ENCODE results near the gene ALDH8A1.

Gene ALDH8A1

DNA sequence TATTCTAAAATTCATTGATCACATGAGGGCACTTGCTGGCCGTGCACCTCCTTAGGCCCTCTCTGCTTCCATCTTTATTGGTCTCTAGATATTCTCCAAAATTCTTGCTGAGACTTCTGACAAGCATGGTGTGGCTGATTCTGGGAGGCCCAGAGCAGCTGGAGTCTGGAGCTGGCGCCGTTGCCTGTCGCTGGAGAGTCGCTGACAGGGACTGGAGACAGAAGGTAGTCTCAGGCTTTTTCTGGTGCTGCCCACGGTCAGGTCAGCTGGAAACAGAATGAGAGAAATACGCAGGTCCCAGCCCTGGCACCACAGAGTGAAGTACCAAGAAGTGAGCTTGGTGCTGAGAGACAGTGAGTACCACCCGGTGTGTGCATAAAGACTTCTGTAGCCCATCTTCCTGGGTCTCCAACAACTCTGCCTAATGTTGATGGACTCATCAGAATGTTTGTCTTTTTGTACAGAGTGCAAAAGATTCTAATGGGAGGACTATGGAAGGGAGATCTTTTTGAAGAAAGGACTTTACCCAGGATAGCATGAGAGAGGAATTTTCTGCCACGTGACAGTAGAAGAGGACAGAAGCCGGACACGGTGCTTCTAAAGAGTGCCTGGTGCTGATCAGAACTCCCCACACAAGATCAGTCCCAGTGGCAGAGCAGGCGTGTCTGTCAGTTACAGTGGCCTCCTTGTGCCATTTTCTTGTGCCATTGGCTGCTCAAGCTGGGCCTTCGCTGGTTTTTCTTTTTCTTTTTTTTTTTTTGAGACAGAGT lies 1.8 kb upstream of the ALDH8A1 start:
- DNase-seq: no peak

DNA sequence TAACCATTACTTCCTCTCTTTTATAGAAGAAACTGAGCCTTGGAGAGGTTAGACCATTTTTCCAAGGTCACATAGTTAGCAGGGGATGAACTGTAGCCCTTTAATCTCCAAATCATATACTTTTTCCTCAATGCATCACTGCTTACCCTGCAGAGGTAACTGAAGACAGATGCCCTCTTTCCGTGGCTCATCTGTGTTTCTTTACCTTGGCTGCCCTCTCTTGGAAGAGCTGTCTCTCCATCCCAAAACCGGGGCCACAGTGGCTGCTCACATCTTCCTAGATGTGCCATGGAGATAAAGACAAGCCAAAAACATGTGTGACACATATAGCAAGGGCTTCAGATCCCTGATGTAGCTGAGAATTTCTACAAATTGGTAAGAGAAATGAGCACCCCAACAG lies 581 bp upstream of the ALDH8A1 start:
- no peak for DNase-seq

DNA sequence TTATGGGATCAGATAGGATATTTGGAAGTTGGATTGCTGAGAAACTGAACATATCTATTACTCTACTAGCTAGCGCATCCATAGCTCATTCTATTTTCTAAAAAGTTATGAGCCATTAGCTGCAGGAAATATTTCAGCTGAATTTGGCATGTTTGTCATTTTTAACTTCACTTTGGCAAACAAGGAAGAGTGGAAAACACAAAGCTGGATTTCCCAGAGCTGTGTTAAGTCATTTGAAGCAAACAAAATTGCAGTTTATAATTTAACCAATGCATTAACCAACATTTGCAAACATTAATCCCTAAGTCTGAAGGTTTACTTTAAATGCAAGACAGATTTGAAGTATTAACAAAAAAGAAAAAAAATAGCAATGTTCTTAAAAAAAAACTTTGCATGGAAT lies 1.2 kb downstream of the ALDH8A1 start:
- DNase-seq: no peak

DNA sequence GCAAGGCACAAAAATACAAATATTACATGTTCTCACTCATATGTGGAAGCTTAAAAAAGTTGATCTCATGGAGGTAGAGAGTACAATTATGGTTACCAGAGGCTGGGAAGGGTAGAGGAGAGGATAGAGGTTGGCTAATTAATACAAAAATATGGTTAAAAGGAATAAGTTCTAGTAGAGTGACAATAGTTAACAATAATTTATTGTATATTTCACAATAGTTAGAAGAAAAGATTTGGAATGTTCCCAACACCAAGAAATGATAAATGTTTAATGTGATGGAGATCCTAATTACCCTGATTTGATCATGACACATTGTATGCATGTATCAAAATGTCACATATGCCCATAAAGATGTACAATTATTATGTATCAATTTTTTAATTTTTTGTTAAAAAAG lies 1.8 kb downstream of the ALDH8A1 start:
- no peak for DNase-seq

DNA sequence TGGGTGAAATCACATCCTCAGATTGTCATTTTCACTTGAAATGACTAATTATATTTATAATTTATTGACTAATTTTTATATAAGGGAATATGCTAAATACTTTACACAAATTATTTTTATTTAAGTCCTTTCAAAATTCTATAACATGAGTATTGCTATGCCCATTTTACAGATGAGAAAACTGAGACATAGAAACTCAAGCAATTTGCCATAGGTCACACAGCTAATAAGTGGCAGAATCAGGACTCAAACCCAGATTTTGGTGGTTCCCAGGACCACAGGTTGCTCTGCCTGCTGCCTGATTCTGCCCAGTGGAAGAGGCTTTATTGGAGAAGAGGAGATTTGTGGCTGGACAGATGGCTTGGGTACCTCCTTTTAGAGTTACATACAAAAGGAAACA lies 4.9 kb downstream of the ALDH8A1 start:
- DNase-seq: no peak

DNA sequence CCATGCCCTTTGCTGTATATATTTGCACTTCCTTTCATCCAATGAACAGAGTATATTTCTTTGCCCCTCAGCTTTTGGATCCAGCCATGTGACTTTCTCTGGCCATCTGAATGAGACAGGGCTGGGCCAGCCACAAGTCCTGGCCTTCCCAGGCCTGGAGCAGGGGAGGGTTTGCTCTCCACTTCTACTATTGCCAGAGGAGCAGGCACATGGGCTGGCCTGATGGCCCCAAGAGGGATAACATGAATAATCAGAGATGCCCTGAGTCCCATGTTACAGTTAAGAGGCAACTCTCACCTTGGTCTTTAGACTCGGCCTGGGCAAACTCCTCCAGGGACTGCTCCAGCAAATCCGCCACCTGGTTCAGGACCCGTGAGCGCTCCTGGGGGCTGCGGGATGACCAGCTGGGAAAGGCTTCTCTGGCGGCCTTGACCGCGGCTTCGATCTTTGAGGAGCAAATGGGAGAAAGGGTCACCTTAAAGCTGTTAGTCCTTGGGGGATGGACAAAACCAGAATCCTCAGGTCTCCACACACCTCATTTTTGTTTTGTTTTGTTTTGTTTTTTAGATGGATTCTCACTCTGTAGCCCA lies 6.3 kb downstream of the ALDH8A1 start:
- DNase-seq: no peak

DNA sequence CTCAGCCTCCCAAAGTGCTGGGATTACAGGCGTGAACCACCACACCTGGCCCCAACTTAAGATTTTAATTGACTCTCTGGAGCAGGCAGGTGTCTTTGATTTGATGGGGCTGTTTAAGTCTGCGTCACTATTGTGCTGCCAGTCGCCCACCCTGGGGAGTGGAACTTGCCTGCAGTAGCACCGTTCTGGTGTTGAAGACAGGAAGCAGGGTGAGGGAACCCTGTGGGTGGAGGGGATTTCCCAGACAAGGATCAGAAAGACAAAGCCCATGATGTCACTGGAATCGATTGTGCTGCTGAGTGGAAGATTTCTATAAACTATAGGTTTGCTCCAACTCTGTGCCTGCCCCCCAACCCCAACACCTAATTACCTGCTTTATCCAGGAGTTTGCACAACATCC lies 11.0 kb downstream of the ALDH8A1 start:
- DNase-seq: no peak

DNA sequence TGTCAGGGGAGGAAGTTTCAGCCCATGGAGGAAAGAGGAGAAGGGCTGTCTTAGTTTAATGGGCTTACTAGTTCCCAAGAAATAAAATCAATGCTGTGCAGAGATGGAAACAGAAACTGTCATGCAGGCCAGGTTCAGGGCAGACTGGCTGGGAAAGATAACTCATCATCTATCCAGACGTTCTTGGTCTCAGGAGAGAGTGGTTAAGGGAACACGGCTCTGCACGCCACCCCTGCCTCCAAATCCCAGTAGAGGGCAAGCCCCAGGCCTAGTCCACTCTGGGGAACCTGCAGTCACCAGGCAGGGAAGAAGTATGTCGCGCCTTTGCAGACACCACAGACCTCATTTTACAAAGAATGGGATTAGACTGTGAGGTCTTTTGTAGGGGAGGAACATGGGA lies 12.5 kb downstream of the ALDH8A1 start:
- DNase-seq: no peak

DNA sequence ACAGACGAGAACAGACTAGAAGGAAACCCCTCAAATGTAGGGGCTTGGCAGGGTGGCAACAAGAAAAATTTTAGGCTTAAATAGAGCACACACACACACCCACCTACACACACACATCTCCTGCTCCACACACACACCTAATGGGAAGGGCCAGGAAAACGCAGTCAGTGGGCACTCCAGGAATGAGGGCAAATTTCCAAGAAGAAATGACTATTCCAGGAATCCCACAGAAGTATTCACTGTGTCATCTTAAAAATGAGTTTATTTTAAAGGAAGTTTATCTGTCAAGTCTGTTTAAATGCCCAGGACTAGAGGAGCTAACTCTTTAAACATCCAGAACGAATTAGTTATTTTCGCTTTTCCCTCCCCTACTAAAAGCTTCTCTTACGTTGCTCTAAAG lies 13.0 kb downstream of the ALDH8A1 start:
- DNase-seq: no peak

DNA sequence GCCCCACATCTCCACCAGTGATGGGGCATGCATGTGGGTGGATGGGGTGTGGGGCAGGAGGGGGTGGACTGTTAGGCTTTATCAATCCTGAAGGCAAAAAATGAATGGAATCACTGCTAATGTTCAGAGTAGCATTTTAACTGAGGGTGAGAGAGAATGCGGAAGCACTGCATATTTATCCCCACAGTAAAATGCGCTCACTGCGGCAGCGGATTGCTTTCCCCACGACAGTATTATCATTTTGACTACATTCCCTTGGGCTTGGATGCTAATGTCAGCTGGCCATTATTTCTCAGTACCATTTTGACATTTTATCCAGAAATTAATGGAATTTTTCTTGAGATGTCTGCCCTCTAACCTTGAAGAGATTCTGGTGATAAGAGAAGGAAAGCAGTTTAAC lies 13.4 kb downstream of the ALDH8A1 start:
- DNase-seq: no peak

DNA sequence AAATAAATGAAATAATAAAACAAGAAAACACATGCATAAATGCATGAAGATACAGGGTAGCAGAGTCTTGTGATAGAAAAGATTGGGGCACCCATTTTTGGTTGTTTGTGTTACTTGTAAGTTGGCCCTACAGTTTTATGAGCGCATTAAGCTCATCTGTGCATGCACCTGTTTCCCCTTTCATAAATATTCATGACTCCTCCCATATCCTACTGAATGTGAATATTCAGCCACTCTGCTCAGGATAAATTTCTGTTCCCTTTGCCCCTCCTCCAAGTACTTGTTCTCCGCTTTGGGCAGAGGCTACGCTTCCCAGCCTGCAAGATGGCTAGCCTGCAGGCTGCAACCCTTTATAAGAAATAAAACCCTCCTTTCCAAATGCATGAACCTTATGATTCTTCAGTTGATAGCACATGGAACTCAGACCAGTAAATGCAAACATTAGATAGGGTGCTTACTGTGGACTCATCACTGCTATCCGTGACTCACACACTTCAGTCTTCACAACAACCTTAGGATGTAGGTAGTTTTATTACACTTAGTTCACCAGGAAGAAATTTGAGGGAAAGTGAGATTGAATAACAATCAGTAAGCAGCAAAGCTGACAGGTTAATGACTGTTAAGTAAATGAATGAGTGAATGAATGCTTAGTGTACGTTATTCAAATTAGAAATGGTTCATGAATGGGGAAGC lies 15.0 kb downstream of the ALDH8A1 start:
- no peak for DNase-seq

DNA sequence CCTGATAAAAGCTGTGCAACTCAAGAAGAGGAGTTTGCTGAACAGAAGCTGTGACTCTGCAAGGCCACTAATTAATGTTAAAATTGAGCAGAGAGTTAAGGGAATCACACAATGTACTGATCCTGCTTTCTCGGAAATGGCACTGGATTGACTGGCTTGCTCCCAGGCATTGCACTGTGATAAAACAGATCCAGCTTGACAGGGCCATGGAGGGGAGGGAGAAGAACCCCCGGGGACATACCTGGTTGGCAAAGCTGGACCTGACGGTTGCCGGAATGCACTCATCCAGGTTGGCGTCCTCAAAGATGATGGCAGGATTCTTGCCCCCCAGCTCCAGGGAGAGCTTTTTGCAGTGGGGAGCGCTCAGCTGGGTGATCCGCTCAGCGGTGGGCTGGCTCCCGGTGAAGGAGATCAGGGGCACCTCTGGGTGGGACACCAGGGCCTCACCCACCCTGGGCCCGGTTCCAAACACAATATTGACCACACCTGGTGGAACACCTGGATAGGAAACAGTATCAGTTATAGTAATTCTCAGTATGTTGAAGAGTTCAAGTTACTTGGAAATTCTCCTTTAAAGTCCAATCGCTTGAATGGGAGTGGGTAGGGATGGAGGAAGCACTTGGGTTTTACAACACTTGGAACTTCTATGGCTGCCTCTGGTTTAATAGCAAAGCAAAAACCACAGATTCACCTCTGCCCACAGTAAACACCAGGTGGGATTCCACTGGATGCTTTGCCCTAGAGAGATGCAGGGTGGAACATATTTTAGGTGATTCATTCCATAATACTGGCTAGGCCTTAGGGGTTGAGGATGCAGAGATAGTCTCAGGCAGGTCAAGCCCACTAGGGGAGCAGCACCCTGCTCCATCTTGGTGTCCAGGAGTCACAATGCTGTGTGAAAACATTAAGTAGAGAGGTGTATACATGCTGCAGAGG lies 17.1 kb downstream of the ALDH8A1 start:
- no peak for DNase-seq

DNA sequence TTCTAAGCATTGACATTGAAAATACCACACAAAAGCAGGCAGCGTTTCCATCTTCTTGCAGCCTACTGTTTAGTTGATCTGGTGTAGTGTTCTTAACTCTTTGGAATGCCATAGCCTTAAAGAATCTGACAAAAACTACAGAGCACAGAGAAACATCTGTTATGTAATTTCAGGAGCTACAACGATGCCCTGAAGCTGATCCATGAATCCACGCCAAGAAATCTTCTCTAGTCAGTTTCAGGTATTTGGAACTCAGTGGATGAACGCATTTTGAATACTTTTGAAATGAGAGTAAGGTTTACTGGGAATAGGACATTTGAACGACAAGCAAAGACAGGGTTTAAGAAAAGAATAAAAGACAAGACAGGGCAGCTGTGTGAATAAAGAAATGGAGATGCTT lies 17.8 kb downstream of the ALDH8A1 start:
- DNase-seq: no peak

DNA sequence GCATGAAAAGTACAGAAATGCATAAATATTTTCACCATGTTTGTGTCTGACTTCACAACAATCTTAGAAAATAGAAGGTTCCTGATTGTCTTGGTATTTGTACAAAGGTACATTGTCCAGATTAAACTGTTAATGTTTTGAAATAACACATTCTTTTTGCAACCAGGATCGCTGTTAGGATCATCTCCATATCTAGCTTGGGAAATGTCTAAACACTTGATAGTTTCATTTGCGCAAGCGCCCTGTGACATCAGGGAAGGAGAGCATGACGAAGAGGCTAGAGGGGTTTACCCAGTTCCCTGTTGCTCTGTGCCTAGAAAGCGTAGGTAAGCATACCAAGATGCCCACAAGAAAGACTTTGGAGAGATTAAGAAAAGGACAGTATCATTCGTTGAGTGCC lies 19.4 kb downstream of the ALDH8A1 start:
- no peak for DNase-seq

DNA sequence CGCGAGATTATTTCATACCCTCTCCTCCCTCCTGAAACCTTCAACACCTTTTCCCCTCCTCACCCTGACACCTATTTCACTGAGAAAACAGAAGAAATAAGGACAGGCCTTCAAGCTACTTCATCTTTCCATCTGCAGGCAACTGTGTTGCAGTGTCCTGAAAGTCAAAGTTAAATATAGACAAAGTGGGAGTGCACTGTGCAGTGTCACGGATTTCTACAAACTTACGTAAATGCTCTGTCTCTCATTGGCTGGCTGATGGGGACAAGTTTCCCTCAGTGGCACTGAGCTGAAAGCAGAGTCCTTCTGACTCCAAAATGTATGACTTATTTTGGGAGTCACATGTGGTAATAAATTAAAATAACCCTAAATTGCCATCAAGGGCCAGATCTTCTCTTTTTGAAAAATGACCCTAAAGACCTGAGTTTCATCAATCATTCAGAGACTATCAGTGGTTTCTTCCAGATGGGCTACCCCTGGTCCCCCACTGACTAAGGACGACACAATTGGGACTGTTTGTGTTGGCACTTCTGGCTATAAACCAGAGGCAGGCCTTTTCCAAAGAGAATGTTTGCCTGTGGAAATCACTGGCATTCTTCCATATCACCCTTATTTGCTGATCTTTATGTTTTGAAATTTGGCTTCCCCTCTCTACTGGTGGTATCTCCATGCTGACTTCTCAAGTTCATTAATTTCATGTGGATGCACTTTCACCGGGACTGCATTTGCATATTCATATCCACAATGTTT lies 21.6 kb downstream of the ALDH8A1 start:
- no peak for DNase-seq

DNA sequence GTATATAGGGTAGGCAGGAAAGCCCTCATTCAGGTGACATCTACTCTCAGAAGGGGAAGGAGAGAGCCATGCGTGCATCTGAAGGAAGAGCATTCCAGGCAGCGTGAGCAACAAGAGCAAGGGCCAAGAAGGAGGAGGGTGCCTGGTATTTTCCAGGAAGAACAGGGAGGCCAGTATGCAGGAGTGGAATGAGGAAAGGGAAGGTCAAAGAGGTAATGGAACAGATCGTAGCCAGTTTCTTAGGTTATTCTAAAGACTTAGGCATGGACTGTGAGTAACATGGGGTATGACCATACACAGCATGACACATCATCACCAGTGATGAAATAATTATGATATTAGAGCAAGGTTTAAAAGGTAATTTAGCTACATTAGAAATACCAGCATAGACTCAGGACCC lies 24.1 kb downstream of the ALDH8A1 start:
- DNase-seq: no peak

DNA sequence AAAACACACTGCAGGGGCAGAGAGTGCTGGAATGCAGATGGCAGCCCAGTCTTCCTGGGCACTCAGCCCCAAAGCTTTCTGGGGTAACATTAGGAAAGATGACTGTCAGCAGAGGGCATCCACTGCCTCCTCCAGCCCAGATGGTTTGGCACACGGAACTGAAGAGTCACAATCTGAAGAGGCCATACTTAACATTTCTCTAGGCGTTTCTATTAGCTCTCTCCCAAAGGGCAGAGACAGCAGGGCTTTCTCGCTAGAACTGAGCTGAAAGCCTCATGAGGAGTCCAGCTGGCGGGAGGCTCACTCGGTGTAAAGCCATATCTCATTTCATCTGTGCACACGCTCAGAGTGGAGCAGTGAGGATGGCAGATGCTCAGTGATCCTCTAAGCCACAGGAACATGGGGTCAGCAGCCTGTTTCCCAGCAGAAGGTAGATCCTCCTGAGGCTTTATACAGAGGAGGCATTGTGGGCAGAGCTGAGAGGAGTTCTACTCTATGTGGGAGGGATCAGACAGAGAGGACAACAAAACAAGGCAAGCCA lies 28.1 kb downstream of the ALDH8A1 start:
- DNase-seq: no peak

DNA sequence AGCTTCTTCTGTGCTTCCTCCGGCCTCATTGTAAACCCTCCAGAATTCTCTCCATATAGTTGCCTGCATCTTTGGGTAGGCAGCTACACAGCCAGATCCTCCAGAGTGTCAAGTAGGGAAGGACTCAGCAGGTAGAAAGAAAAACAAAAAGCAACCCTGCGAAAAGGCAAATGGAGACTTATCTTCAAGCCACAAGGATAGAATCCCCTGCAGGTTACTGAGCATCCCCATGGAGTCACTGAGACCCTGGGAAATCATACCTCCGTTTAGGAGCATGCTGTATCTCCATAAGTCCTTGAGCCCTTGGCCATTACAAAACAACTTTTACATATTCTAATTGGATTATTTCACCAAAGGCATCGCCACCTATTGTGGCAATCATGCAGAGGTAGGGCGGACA lies 28.6 kb downstream of the ALDH8A1 start:
- DNase-seq: no peak

DNA sequence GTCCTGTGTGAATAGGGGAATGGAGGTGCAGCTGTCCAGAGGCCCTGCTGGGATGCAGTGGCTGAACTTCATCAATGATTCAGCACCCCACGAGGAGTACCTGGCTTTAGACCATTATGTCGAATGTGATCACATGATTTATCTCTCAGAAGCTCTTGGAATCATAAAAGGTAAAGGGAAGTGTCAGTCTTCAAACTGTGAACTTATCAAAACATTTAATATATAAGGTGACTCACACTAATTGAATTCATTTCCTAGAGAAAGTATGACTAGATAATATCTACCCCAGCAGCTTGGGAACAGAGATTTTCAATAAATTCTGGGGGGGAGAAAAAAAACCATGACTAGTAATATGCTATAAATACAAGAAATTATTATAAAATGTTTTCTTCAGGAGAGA lies 29.5 kb downstream of the ALDH8A1 start:
- no peak for DNase-seq

DNA sequence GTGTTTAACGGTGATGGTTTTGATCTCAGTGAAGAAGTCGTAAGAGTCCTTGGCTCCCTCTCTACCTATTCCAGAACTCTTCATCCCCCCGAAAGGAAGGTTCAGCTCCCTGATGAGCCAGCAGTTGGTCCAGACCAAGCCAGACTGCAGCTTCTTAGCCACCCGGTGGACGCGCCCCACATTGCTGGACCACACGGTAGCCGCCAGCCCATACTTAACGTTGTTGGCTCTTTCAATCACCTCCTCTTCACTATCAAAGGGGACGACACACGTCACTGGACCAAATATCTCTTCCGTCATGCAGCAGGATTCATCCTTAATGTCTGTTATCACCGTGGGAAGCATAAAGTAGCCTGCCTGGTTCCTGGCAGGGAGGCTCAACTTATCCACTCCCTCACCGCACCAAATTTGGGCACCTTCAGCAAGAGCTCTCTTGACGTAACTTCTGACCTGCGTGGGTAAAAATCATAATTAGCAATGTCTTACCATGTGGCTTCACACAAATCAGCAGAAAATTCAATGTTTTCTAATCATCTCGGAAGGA lies 31.4 kb downstream of the ALDH8A1 start:
- DNase-seq: no peak

Data from anterior cingulate cortex (tissue), 58 donors.